Measurements from ENCODE around the gene PRKCA. TPM values are rescaled to one million over a fixed set of nuclear protein-coding genes. Genes with fewer than 3 reads are reported as not detected.

PRKCA gene
- total and polyA plus RNA-seq, 10 of the 15 experiments (the other 5 are each of a cell fraction or from before 2014, with no cell fraction given): 0.11 to 14.6 (median 0.72) TPM

DNA sequence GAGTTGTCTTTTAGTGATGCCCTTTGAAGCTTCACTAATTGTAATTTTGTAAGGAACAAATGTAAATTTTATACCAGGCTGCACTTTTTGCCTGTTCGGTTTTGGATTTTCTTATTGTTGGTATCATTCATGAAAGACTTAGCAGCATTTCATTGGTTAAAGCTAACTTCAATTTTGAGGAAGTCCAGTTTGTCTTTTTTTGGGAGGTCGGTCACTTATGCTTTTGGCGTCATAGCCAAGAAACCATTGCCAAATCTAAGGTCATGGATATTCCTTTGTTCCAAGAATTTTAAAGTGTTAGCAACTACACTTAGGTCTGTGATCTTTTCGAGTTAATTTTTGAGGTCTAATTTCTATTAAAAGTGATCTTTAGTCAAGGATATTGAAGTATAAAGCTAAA is 77.1 kb downstream of the PRKCA start:
- SMC1A ChIA-PET (ENCODE audit: uncharacterized antibody, unreplicated experiment): interaction anchor here (1.0 to 1.3 kb wide), 2 partner anchors 10 to 14 kb away, joined by 3 to 5 read pairs; no protein-coding TSS in a partner anchor
- H3K4me1 ChIP-seq (ENCODE audit: control insufficient read depth, insufficient read depth, low read length): no peaks in the 10 kb centered on the region
- H3K36me3 ChIP-seq (ENCODE audit: control insufficient read depth in 2 of 2, insufficient read depth in 2 of 2, low read length in 1 of 2): no peaks in the 10 kb centered on the region
- RAD21 ChIA-PET (ENCODE audit: unreplicated experiment): no interaction called here
- POLR2A ChIA-PET: interaction anchor here (0.9 kb wide), 1 partner anchor 31 kb away, joined by 3 read pairs; no protein-coding TSS in a partner anchor
- CTCF ChIA-PET: no interaction called here
- FAIRE-seq (no peak), ATAC-seq (no peak), DNase-seq (ENCODE audit: low read depth, low spot score) (no peak)
- no peak overlapping the region for H3K4me2 ChIP-seq (ENCODE audit: control insufficient read depth, insufficient read depth)
- no peaks in the 10 kb centered on the region for H4K20me1 ChIP-seq (ENCODE audit: control insufficient read depth, insufficient read depth)
- no peak overlapping the region for H3K4me3 ChIP-seq
- 22% methylated on average over 4 of the region's 4 CpGs for WGBS (ENCODE audit: insufficient coverage, insufficient replicate concordance, low lambda C conversion rate, missing lambda C conversion rate)
- TF ChIP-seq, protein P1, sequence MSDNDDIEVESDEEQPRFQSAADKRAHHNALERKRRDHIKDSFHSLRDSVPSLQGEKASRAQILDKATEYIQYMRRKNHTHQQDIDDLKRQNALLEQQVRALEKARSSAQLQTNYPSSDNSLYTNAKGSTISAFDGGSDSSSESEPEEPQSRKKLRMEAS (IDR thresholded peaks at IDR 0.05; ENCODE audit: low read depth, low read length): no peak
- TF ChIP-seq EZH2 (IDR thresholded peaks at IDR 0.05; ENCODE audit: borderline replicate concordance, control insufficient read depth, low read depth, low read length) (no peak), FOXM1 (IDR thresholded peaks at IDR 0.05; ENCODE audit: low read depth, low read length) (no peak), DPF2 (IDR thresholded peaks at IDR 0.05) (no peak), RB1 (IDR thresholded peaks at IDR 0.05; ENCODE audit: borderline replicate concordance) (no peak), IKZF2 (IDR thresholded peaks at IDR 0.05) (no peak), SMAD5 (IDR thresholded peaks at IDR 0.05; ENCODE audit: low read depth) (no peak), CEBPB (IDR thresholded peaks at IDR 0.05; ENCODE audit: borderline replicate concordance in 1 of 2, low read depth in 2 of 2, low read length in 2 of 2) (no peak)
- TF ChIP-seq, protein P2, sequence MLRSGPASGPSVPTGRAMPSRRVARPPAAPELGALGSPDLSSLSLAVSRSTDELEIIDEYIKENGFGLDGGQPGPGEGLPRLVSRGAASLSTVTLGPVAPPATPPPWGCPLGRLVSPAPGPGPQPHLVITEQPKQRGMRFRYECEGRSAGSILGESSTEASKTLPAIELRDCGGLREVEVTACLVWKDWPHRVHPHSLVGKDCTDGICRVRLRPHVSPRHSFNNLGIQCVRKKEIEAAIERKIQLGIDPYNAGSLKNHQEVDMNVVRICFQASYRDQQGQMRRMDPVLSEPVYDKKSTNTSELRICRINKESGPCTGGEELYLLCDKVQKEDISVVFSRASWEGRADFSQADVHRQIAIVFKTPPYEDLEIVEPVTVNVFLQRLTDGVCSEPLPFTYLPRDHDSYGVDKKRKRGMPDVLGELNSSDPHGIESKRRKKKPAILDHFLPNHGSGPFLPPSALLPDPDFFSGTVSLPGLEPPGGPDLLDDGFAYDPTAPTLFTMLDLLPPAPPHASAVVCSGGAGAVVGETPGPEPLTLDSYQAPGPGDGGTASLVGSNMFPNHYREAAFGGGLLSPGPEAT (IDR thresholded peaks at IDR 0.05; ENCODE audit: low read depth): no peak
- intact Hi-C loops (cut with micrococcal nuclease; ENCODE audit: unreplicated experiment): no loop called here
- no peaks in the 10 kb centered on the region for H3K9me3 ChIP-seq (replicated peaks; ENCODE audit: control insufficient read depth, insufficient read depth, low read length)
- no peak overlapping the region for H2AFZ ChIP-seq (ENCODE audit: control insufficient read depth, low read depth, low read length)
- no peak overlapping the region for H3K27ac ChIP-seq (ENCODE audit: control insufficient read depth, insufficient read depth)
- H3K79me2 ChIP-seq (ENCODE audit: control insufficient read depth, insufficient read depth, low read length): no peaks in the 10 kb centered on the region
- in situ Hi-C loops (cut with MboI): no loop called here
- no peaks in the 10 kb centered on the region for H3K27me3 ChIP-seq (replicated peaks in 1 of 2; ENCODE audit: control insufficient read depth in 2 of 2, insufficient read depth in 2 of 2, low read length in 1 of 2)
- H3K9ac ChIP-seq (ENCODE audit: control insufficient read depth, insufficient read depth, low read length): no peak overlapping the region
- BruUV-seq (replicated peaks): no TSS peak

Data from GM12878 (cell line).